C4-2B (cell line): ENCODE data around the gene TRIB2.

Source experiments
- CTCF ChIP-seq: fragments of 450-650 bp; conservative IDR thresholded peaks from 2 replicates; pipeline ENCODE4 v1.5.1; 2017; ENCODE audit warnings: mild to moderate bottlenecking
- ZFX ChIP-seq: fragments of 450-650 bp; IDR thresholded peaks from 2 replicates; pipeline ENCODE4 v1.6.1; 2017

- no peak for TF ChIP-seq CTCF
- no peak for TF ChIP-seq ZFX
Measured at GRCh38 chr2:12674644-12675328, 42.0 kb upstream of the TRIB2 start.
